ENCODE measurements around the gene DRAXIN. TPM values are rescaled to one million over a fixed set of nuclear protein-coding genes. Genes with fewer than 3 reads are reported as not detected.

The DRAXIN gene
- total RNA-seq, 4 donors from 2014 or later: 0.14 to 0.16 TPM; not detected in 2

GRCh38 chr1:11765661-11766428 lies 74.3 kb downstream of the DRAXIN start:
- H3K36me3 ChIP-seq: no peaks in the 10 kb centered on the region
- intact Hi-C loops (cut with DNase I; ENCODE audit: low total_unique reads) (no loop called here), in situ Hi-C loops (cut with MboI; ENCODE audit: low pct_ligation_motif_present in 1 of 4, low pct_unique_long_range_greater_than_20kb in 1 of 4, low sequenced_read_pairs in 3 of 4) (no loop called here)
- H3K9me3 ChIP-seq: no peaks in the 10 kb centered on the region
- no peak overlapping the region for H3K27ac ChIP-seq
- no peak for DNase-seq
- 83% methylated on average over 19 of the region's 19 CpGs; no CpG with 5 or more reads in 1 of the 2 donors for WGBS, 2 donors (ENCODE audit: low coverage in 1 of 2)
- peaks cover 29% of the 10 kb centered on the region for H3K27me3 ChIP-seq
- TF ChIP-seq CTCF (IDR thresholded peaks at IDR 0.05): no peak
- no peak overlapping the region for H3K4me3 ChIP-seq
- peaks cover 0 to 5% (median 0%) of the 10 kb centered on the region in 4 donors for H3K4me1 ChIP-seq

- 87% methylated on average over 14 of the region's 14 CpGs; no CpG with 5 or more reads in 1 of the 2 donors for WGBS, 2 donors (ENCODE audit: low coverage in 1 of 2)
These were observed 74.9 kb downstream of the DRAXIN start for GRCh38 chr1:11766429-11766776.

GRCh38 chr1:11767922-11768704 lies 76.6 kb downstream of the DRAXIN start:
- no peak for TF ChIP-seq CTCF (IDR thresholded peaks at IDR 0.05)
- no peak for TF ChIP-seq POLR2AphosphoS5 (IDR thresholded peaks at IDR 0.05)
- TF ChIP-seq EP300 (IDR thresholded peaks at IDR 0.05; ENCODE audit: low read depth): no peak
- no peak for TF ChIP-seq POLR2A (IDR thresholded peaks at IDR 0.05)
- intact Hi-C loops (cut with DNase I; ENCODE audit: low total_unique reads): no loop called here
- H3K9me3 ChIP-seq: no peaks in the 10 kb centered on the region
- in situ Hi-C loops (cut with MboI; ENCODE audit: low pct_ligation_motif_present in 1 of 4, low pct_unique_long_range_greater_than_20kb in 1 of 4, low sequenced_read_pairs in 3 of 4): no loop called here
- 63 to 100% methylated on average over 2 to 14 of the region's 16 CpGs for WGBS, 2 donors (ENCODE audit: low coverage in 1 of 2)
- no peak for DNase-seq
- H3K4me3 ChIP-seq: no peak overlapping the region
- no peaks in the 10 kb centered on the region for H3K36me3 ChIP-seq
- H3K4me1 ChIP-seq: no peaks in the 10 kb centered on the region
- H3K27ac ChIP-seq: no peak overlapping the region
- peaks cover 16% of the 10 kb centered on the region for H3K27me3 ChIP-seq

More at GRCh38 chr1:11766429-11766776, 74.9 kb downstream of the DRAXIN start:
- in situ Hi-C loops (cut with MboI; ENCODE audit: low pct_ligation_motif_present in 1 of 4, low pct_unique_long_range_greater_than_20kb in 1 of 4, low sequenced_read_pairs in 3 of 4): no loop called here
- H3K4me3 ChIP-seq: no peak overlapping the region
- H3K4me1 ChIP-seq: peaks cover 0 to 5% (median 0%) of the 10 kb centered on the region in 4 donors
- TF ChIP-seq CTCF (IDR thresholded peaks at IDR 0.05): no peak
- TF ChIP-seq POLR2A (IDR thresholded peaks at IDR 0.05): no peak
- TF ChIP-seq EP300 (IDR thresholded peaks at IDR 0.05; ENCODE audit: low read depth): no peak
- TF ChIP-seq POLR2AphosphoS5 (IDR thresholded peaks at IDR 0.05): no peak
- peaks cover 24% of the 10 kb centered on the region for H3K27me3 ChIP-seq
- H3K36me3 ChIP-seq: no peaks in the 10 kb centered on the region
- H3K27ac ChIP-seq: no peak overlapping the region
- intact Hi-C loops (cut with DNase I; ENCODE audit: low total_unique reads): no loop called here
- H3K9me3 ChIP-seq: no peaks in the 10 kb centered on the region
- DNase-seq: no peak

- Histone ChIP-seq H3K4me1 (no peaks in the 10 kb centered on the region), H3K36me3 (no peaks in the 10 kb centered on the region), H3K9me3 (no peaks in the 10 kb centered on the region), H3K27ac (no peak overlapping the region), H3K4me3 (no peak overlapping the region), H3K27me3 (peaks cover 16% of the 10 kb centered on the region)
- no peak for DNase-seq
- WGBS, 2 donors (ENCODE audit: low coverage in 1 of 2): 42% methylated on average over 4 of the region's 4 CpGs; no CpG with 5 or more reads in 1 of the 2 donors
- intact Hi-C loops (cut with DNase I; ENCODE audit: low total_unique reads): no loop called here
- in situ Hi-C loops (cut with MboI; ENCODE audit: low pct_ligation_motif_present in 1 of 4, low pct_unique_long_range_greater_than_20kb in 1 of 4, low sequenced_read_pairs in 3 of 4): no loop called here
- no peak for TF ChIP-seq CTCF (IDR thresholded peaks at IDR 0.05)
- TF ChIP-seq POLR2AphosphoS5 (IDR thresholded peaks at IDR 0.05): no peak
- TF ChIP-seq POLR2A (IDR thresholded peaks at IDR 0.05): no peak
- no peak for TF ChIP-seq EP300 (IDR thresholded peaks at IDR 0.05; ENCODE audit: low read depth)
These were observed 77.3 kb downstream of the DRAXIN start for GRCh38 chr1:11768821-11769220.
